Mononuclear cell (primary cell): ENCODE data around the gene C4orf50. TPM values are rescaled to one million over a fixed set of nuclear protein-coding genes. Genes with fewer than 3 reads are reported as not detected.

Source experiments
- H3K27me3 ChIP-seq: 2 replicates; pipeline ENCODE4 v1.6.0; 2011; ENCODE audit warnings: low read length, control low read depth; ENCODE audit not compliant: insufficient read depth
- H3K4me1 ChIP-seq: 2 replicates; pipeline ENCODE4 v1.5.1; 2011; ENCODE audit warnings: mild to moderate bottlenecking, low read length, control low read depth; ENCODE audit not compliant: insufficient read depth
- H3K4me3 ChIP-seq: 2 replicates; pipeline ENCODE4 v1.5.1; 2011; ENCODE audit warnings: mild to moderate bottlenecking, low read length, moderate library complexity
- H3K9me3 ChIP-seq: 2 replicates; pipeline ENCODE4 v1.5.1; 2011; ENCODE audit warnings: low read depth, mild to moderate bottlenecking, control low read depth, low read length
- total RNA-seq: library from RNA; depleted of rRNA; stranded (reverse); fragments of >200 nt; gene quantifications from one replicate; pipeline ENCODE4 v1.2.3, GENCODE V29; 2012

C4orf50 gene
- total RNA-seq, 1 donor, result 0.21 TPM

GRCh38 chr4:5964030-5964429 is 54.2 kb downstream of the C4orf50 start:
- H3K4me3 ChIP-seq, result no peak overlapping the region
- no peaks in the 10 kb centered on the region for H3K9me3 ChIP-seq
- H3K27me3 ChIP-seq, result no peaks in the 10 kb centered on the region
- no peaks in the 10 kb centered on the region for H3K4me1 ChIP-seq

GRCh38 chr4:5963611-5964010 is 54.6 kb downstream of the C4orf50 start:
- no peaks in the 10 kb centered on the region for H3K9me3 ChIP-seq
- H3K4me3 ChIP-seq, result no peak overlapping the region
- no peaks in the 10 kb centered on the region for H3K4me1 ChIP-seq
- H3K27me3 ChIP-seq, result no peaks in the 10 kb centered on the region

- H3K4me1 ChIP-seq, result no peaks in the 10 kb centered on the region
- no peak overlapping the region for H3K4me3 ChIP-seq
- no peaks in the 10 kb centered on the region for H3K9me3 ChIP-seq
- H3K27me3 ChIP-seq, result no peaks in the 10 kb centered on the region
These were observed 55.8 kb downstream of the C4orf50 start for GRCh38 chr4:5962416-5962815.

GRCh38 chr4:5960252-5960880 is 57.9 kb downstream of the C4orf50 start:
- Histone ChIP-seq H3K9me3 (no peaks in the 10 kb centered on the region), H3K4me1 (no peaks in the 10 kb centered on the region), H3K4me3 (no peak overlapping the region), H3K27me3 (no peaks in the 10 kb centered on the region)

- Histone ChIP-seq H3K9me3 (no peaks in the 10 kb centered on the region), H3K4me3 (no peak overlapping the region), H3K27me3 (no peaks in the 10 kb centered on the region), H3K4me1 (no peaks in the 10 kb centered on the region)
These were observed 58.8 kb downstream of the C4orf50 start for GRCh38 chr4:5959211-5959982.

GRCh38 chr4:5958199-5958735 is 60.0 kb downstream of the C4orf50 start:
- no peak overlapping the region for H3K4me3 ChIP-seq
- no peaks in the 10 kb centered on the region for H3K4me1 ChIP-seq
- H3K9me3 ChIP-seq, result no peaks in the 10 kb centered on the region
- no peaks in the 10 kb centered on the region for H3K27me3 ChIP-seq

GRCh38 chr4:5957076-5957475 is 61.2 kb downstream of the C4orf50 start:
- H3K9me3 ChIP-seq, result no peaks in the 10 kb centered on the region
- H3K4me1 ChIP-seq, result no peaks in the 10 kb centered on the region
- H3K4me3 ChIP-seq, result no peak overlapping the region
- no peaks in the 10 kb centered on the region for H3K27me3 ChIP-seq

GRCh38 chr4:5956285-5957021 is 61.8 kb downstream of the C4orf50 start:
- Histone ChIP-seq H3K9me3 (no peaks in the 10 kb centered on the region), H3K27me3 (no peaks in the 10 kb centered on the region), H3K4me1 (no peaks in the 10 kb centered on the region), H3K4me3 (no peak overlapping the region)

- no peaks in the 10 kb centered on the region for H3K9me3 ChIP-seq
- H3K4me3 ChIP-seq, result no peak overlapping the region
- H3K4me1 ChIP-seq, result no peaks in the 10 kb centered on the region
- no peaks in the 10 kb centered on the region for H3K27me3 ChIP-seq
These were observed 62.4 kb downstream of the C4orf50 start for GRCh38 chr4:5955856-5956255.

- no peaks in the 10 kb centered on the region for H3K9me3 ChIP-seq
- no peaks in the 10 kb centered on the region for H3K27me3 ChIP-seq
- H3K4me1 ChIP-seq, result no peaks in the 10 kb centered on the region
- H3K4me3 ChIP-seq, result no peak overlapping the region
These were observed 62.9 kb downstream of the C4orf50 start for GRCh38 chr4:5955201-5955821.

- Histone ChIP-seq H3K4me1 (no peaks in the 10 kb centered on the region), H3K9me3 (no peaks in the 10 kb centered on the region), H3K27me3 (no peaks in the 10 kb centered on the region), H3K4me3 (no peak overlapping the region)
These were observed 64.0 kb downstream of the C4orf50 start for GRCh38 chr4:5954056-5954760.

- H3K9me3 ChIP-seq, result no peaks in the 10 kb centered on the region
- no peaks in the 10 kb centered on the region for H3K27me3 ChIP-seq
- no peak overlapping the region for H3K4me3 ChIP-seq
- no peaks in the 10 kb centered on the region for H3K4me1 ChIP-seq
These were observed 65.0 kb downstream of the C4orf50 start for GRCh38 chr4:5952975-5953951.

- Histone ChIP-seq H3K4me1 (no peaks in the 10 kb centered on the region), H3K9me3 (no peaks in the 10 kb centered on the region), H3K4me3 (no peak overlapping the region), H3K27me3 (no peaks in the 10 kb centered on the region)
These were observed 65.8 kb downstream of the C4orf50 start for GRCh38 chr4:5952286-5952974.
